HUDEP-2 (cell line): ENCODE measurements around the gene HMG20A.

Experiments
- DNase-seq, 76 experiments: peaks; one replicate each; lab custom pipeline; 2025; ENCODE audit not compliant: unreplicated experiment in 76 of 76; lab: John Stamatoyannopoulos, UW

The HMG20A gene

DNA sequence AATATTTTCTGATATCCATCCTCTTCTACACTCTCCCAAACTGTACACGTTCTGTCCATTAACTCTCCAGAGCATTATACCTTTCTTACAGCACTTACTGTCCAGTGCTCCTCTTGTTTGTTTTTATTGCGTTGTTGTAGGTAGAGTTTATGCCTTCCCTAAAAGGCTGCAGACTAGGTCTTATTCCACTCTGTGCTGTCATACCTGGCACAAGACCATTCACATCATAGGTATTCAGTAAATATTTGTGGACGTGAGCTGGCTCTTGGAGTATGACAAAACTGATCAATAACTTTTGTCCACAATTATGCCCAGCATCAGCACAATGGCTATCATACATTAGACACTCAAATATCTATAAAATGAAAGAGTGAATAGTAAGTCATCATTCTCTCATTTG lies 4.4 kb downstream of the HMG20A start:
- DNase-seq, result no peak

- no peak for DNase-seq
Measured at GRCh38 chr15:77426377-77426776, 5.7 kb downstream of the HMG20A start.

GRCh38 chr15:77426871-77427270 lies 6.2 kb downstream of the HMG20A start:
- DNase-seq, result no peak

DNA sequence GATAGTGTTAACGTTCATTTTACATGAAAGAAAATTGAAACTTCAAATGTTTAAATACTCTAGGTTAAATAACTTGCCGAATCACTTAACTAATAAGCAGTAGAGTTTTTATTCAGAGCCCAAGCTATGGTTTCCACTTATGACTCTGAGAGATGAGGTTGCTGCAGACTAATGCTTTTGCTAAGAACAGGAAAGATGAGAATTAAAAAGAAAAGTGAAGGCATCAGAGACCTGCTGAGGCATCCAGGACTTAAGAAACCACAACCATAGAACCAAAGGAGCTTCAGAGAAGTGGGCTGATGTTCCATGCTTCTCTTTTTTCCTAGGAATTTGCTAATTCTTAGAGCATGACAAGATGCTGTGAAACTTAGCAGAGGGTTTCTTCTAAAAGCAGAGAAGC lies 9.5 kb downstream of the HMG20A start:
- DNase-seq, result no peak

GRCh38 chr15:77430652-77431051 lies 10.0 kb downstream of the HMG20A start:
- no peak for DNase-seq

- DNase-seq, result no peak
Measured at GRCh38 chr15:77436822-77437221, 16.1 kb downstream of the HMG20A start.

DNA sequence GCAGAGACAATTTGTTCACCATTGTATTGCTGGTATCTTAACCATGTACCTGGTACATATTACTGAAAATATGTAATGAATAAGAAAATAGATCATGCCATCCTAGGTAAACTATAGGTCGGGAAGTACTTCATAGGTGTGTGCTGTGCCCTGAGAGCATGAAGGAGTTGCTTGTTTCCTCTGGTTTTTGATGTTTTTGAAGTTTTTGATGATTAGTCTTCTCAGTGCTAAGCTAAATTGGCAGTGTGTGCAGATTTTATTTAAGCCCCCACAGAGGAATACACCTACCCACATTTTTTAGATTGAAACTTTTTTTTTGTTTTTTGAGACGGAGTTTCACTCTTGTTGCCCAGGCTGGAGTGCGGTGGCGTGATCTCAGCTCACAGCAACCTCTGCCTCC lies 16.6 kb downstream of the HMG20A start:
- no peak for DNase-seq

DNA sequence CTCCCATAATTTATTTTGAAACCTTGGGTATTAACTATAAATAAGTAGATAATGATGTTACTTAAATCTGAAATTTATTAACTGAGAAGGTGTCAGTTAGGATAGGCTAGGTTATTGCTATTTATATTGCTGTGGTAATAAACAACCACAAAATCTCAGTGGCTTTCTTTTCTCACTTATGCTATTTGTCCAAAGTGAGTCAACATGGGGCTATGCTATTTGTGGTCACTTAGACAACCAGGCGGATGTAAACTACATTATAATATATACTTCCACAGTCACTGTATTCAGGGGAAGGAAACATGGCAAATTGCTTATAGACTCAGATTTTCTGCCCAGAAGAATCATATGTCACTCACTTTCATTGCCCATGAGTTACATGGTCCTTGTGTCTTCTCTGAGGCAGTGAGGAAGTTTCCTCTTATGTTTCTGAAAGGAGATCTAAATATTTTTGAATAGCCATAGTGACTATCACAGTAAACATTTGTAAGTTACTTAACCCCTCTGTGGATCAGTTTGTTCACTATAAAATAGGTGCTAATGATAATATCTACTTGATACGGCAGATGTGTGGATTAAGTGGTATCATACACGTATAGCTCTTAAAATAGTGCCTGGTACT lies 19.8 kb downstream of the HMG20A start:
- DNase-seq, result no peak

DNA sequence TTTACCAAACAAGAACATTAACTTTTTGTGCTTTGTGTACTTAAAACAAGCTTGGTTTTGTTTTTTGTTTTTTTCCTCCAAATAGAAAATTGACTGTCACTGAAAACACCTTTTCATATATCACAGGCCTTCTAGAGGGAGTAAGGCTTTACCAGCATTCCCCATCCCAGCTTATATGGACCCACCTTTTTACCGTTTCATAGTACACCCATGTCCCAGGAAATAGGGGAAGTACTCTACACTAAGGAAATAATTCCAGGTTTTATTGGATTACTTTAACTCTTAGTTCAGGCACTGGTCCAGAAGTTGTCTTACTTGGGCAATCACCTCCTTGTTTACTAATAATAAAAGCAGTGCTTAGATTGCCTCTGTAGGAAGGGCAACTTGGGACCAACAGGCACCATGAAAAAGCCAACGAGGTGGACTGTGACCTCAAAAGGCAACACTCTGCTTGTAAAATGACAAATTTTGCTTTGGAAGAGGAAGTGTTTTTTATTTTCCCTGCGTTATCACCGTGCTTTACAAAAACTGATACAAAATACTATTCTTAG lies 26.2 kb downstream of the HMG20A start:
- no peak for DNase-seq

GRCh38 chr15:77454265-77454664 lies 33.6 kb downstream of the HMG20A start:
- DNase-seq, result no peak

DNA sequence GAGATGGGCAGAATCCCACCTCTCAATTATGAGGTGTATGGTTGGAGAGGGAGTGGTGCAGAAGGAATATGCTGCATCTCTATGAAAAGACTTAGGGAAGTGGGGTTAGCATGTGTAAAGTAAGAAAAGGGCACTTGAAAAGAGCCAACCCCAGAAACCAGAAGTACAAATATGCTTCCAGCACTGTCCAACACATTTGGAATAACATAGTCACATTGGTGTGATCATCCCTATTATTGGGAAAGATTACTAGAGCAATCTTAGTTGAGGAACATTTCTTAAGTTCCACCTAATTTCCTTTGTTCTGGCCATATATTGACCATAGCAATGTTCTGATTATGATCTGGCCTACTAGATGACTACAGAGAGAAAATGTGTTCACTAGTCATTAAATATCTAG lies 34.3 kb downstream of the HMG20A start:
- DNase-seq, result no peak

DNA sequence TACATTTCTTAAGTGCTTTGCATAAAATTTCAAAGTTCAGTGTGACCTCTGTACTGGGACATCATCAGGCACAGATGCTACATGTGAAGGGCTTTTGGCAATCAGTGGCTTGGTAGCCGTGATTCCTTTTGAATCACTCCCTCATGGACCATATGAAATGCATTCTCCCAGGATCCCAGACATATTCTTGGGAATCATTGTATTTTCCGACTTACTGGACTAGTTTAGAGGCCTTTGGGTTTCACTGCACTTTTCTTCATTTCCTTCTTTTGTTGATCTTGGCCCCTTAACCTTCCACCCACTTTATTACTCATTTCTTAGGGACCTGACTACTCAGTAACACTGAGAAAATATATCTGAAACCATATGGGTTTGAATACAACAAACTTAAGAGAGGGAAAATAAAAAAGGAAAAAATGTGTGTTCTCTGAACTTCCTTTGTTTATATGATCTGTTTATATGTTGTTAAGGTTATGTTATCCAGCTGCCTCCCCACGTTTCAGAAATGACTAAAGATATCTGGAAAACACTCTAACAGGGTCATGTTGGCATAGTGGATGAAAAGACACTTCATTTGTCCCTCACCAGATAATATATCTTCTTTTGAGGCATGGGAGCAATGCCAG lies 35.1 kb downstream of the HMG20A start:
- peak in 1 of 76 experiments; percentile 7 for DNase-seq

DNA sequence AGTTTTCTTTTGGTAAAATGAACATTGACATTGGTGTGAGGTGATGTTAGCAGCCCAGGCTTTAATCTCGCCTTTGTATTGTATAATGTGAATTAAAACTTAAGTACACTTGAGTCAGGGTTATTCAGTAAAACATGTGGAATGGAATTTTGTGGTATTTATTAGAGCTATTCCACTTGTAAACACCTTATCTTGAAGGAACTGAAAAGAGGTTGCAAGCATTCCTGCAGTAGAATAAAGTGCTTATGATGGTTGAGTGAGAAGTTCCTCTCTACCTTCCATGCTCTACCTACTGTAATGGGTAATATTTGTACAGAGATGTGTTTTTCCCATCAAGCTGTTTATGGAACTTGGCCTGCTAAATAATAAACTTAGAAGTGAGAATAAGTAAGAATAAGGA lies 36.1 kb downstream of the HMG20A start:
- DNase-seq, result no peak

DNA sequence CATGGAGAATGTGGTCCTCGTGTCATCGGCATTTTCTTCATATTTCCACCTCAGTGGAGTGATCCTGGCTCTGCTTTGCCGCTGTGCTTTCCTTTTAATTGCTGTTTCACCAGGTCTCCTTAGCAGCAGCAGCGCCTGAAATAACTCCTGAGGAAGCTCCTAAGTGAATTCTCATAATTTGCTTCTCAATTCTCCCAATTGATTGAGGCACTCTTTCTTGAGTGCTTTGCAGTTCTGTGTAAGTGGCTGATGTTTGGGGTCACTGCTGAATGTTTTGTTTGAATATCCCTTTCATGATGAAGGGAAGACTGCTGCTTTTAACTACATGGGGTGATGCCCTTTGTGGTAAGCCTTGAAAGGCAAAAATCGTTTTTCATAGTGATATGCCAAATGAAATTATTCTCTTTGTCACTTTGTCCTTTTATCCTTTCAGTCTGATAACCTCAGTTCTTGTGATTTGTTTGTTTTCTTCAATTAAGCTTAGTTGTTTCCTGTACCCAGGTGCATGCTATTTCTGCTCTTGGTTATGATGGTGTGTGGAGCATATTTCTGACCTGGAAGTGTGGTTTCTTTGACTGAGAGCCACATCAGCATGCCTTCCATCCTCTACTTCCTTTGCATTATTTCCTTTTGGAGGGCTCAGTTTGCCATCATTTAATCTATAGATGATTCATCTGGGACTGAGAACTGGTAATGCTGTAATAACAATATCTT lies 36.7 kb downstream of the HMG20A start:
- no peak for DNase-seq

DNA sequence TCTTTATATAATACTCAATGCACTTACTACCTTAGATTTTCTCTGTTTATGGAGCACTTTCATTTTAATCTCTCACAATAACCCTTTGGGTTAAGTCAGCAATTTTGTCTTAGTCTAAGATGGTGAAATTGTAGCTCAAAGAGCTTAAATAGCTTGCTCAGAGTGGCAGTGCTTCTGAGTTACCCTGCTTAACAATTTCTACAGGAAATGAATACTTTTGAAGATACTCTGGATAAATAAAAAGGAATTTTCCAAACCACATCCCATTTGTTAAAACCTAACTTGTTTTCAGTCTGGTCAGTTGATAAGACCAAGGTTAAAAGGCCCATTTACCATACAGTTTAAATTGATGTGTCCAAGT lies 37.2 kb downstream of the HMG20A start:
- DNase-seq, result no peak

GRCh38 chr15:77459031-77459430 lies 38.3 kb downstream of the HMG20A start:
- DNase-seq, result no peak

DNA sequence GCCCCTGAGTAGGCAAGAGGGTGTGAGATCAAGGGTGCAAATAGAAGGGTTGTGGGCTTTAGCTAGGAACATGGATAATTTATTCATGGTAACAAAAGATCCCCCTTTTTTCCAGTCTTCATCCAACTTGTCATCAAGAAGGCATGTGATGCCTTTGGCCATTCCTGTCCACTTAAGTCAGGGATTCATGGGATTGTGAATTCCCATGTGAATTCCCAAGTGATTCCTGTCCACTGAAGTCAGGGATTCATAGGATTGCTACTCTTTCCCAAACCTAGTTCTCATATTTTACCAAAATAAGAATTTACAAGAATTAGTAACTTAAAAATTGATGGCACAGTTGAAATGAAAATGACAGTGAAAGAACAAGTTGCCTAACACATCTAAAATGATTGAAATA lies 40.8 kb downstream of the HMG20A start:
- DNase-seq, result no peak

GRCh38 chr15:77464129-77464865 lies 43.6 kb downstream of the HMG20A start:
- DNase-seq, result no peak

GRCh38 chr15:77466521-77466920 lies 45.8 kb downstream of the HMG20A start:
- DNase-seq, result no peak

GRCh38 chr15:77468896-77469295 lies 48.2 kb downstream of the HMG20A start:
- no peak for DNase-seq

- no peak for DNase-seq
Measured at GRCh38 chr15:77470235-77470634, 49.5 kb downstream of the HMG20A start.
